HAP-1 (cell line): ENCODE data around the gene CLEC20A.

Source experiments
- DNase-seq, 2 experiments: peaks; one replicate each; pipeline ENCODE4 v3.0.0-alpha.2; 2016 to 2020; ENCODE audit warnings: low spot score in 2 of 2
- H3K27me3 ChIP-seq: fragments of 250-450 bp; sonication (Bioruptor Pico); 2 replicates; pipeline ENCODE4 v1.5.1; 2020; ENCODE audit warnings: low read depth, mild to moderate bottlenecking, moderate library complexity
- H3K36me3 ChIP-seq: fragments of 250-450 bp; sonication (Bioruptor Pico); replicated peaks from 2 replicates; pipeline ENCODE4 v1.5.1; 2020; ENCODE audit warnings: mild to moderate bottlenecking
- H3K4me1 ChIP-seq: fragments of 250-450 bp; sonication (Bioruptor Pico); 2 replicates; pipeline ENCODE4 v1.5.1; 2020; ENCODE audit warnings: mild to moderate bottlenecking
- H3K4me3 ChIP-seq: fragments of 250-450 bp; sonication (Bioruptor Pico); 2 replicates; pipeline ENCODE4 v1.5.1; 2020; ENCODE audit warnings: mild to moderate bottlenecking, moderate library complexity
- H3K9me3 ChIP-seq: fragments of 250-450 bp; sonication (Bioruptor Pico); 2 replicates; pipeline ENCODE4 v1.5.1; 2020; ENCODE audit warnings: mild to moderate bottlenecking, moderate library complexity
- in situ Hi-C: fragments of 300-500 bp; cut with MboI; formaldehyde crosslinking; loops from 3 replicates; pipeline ENCODE4 v1.14.3; 2020; ENCODE audit warnings: low sequenced_read_pairs, inconsistent platforms, mixed read lengths

The CLEC20A gene

GRCh38 chr1:178464566-178464965 is 32.2 kb downstream of the CLEC20A start:
- no peak for DNase-seq
- Histone ChIP-seq H3K36me3 (peaks cover 7% of the 10 kb centered on the region; the same call in 1 of the 2 replicates), H3K27me3 (no peaks in the 10 kb centered on the region), H3K4me1 (peaks cover 21% of the 10 kb centered on the region), H3K4me3 (no peak overlapping the region), H3K9me3 (no peaks in the 10 kb centered on the region)
- in situ Hi-C loops, result no loop called here

- no peaks in the 10 kb centered on the region for H3K9me3 ChIP-seq
- H3K27me3 ChIP-seq, result no peaks in the 10 kb centered on the region
- H3K4me3 ChIP-seq, result no peak overlapping the region
- H3K4me1 ChIP-seq, result peaks cover 21% of the 10 kb centered on the region
- in situ Hi-C loops, result no loop called here
- peaks cover 7% of the 10 kb centered on the region; the same call in 1 of the 2 replicates for H3K36me3 ChIP-seq
- DNase-seq, result no peak
Observed at GRCh38 chr1:178464141-178464540, 32.6 kb downstream of the CLEC20A start.

- no peaks in the 10 kb centered on the region for H3K9me3 ChIP-seq
- H3K4me3 ChIP-seq, result no peak overlapping the region
- H3K4me1 ChIP-seq, result peaks cover 21% of the 10 kb centered on the region
- in situ Hi-C loops, result no loop called here
- peak; percentile 35 to 79 for DNase-seq
- no peaks in the 10 kb centered on the region for H3K27me3 ChIP-seq
- H3K36me3 ChIP-seq, result no peaks in the 10 kb centered on the region
Observed at GRCh38 chr1:178461701-178462100, 35.1 kb downstream of the CLEC20A start.

GRCh38 chr1:178461104-178461503 is 35.7 kb downstream of the CLEC20A start:
- DNase-seq, result peak; percentile 51 to 95
- Histone ChIP-seq H3K9me3 (no peaks in the 10 kb centered on the region), H3K4me3 (no peak overlapping the region), H3K27me3 (no peaks in the 10 kb centered on the region), H3K36me3 (no peaks in the 10 kb centered on the region), H3K4me1 (peaks cover 21% of the 10 kb centered on the region)
- in situ Hi-C loops, result no loop called here

- no peaks in the 10 kb centered on the region for H3K9me3 ChIP-seq
- H3K4me1 ChIP-seq, result peaks cover 21% of the 10 kb centered on the region
- H3K27me3 ChIP-seq, result no peaks in the 10 kb centered on the region
- in situ Hi-C loops, result no loop called here
- no peaks in the 10 kb centered on the region for H3K36me3 ChIP-seq
- no peak for DNase-seq
- H3K4me3 ChIP-seq, result no peak overlapping the region
Observed at GRCh38 chr1:178458203-178458602, 38.6 kb downstream of the CLEC20A start.

- Histone ChIP-seq H3K4me3 (no peak overlapping the region), H3K9me3 (no peaks in the 10 kb centered on the region), H3K36me3 (no peaks in the 10 kb centered on the region), H3K27me3 (no peaks in the 10 kb centered on the region), H3K4me1 (peaks cover 21% of the 10 kb centered on the region)
- in situ Hi-C loops, result no loop called here
- no peak for DNase-seq
Observed at GRCh38 chr1:178457651-178458050, 39.1 kb downstream of the CLEC20A start.

- in situ Hi-C loops, result no loop called here
- H3K4me3 ChIP-seq, result no peak overlapping the region
- no peak for DNase-seq
- H3K36me3 ChIP-seq, result no peaks in the 10 kb centered on the region
- peaks cover 14% of the 10 kb centered on the region for H3K4me1 ChIP-seq
- no peaks in the 10 kb centered on the region for H3K9me3 ChIP-seq
- no peaks in the 10 kb centered on the region for H3K27me3 ChIP-seq
Observed at GRCh38 chr1:178456472-178456871, 40.3 kb downstream of the CLEC20A start.

GRCh38 chr1:178452013-178452412 is 44.8 kb downstream of the CLEC20A start:
- no peaks in the 10 kb centered on the region for H3K36me3 ChIP-seq
- no peak for DNase-seq
- peaks cover 6% of the 10 kb centered on the region for H3K4me1 ChIP-seq
- no peaks in the 10 kb centered on the region for H3K9me3 ChIP-seq
- no peaks in the 10 kb centered on the region for H3K27me3 ChIP-seq
- no peak overlapping the region for H3K4me3 ChIP-seq
- in situ Hi-C loops, result no loop called here

GRCh38 chr1:178451529-178451928 is 45.2 kb downstream of the CLEC20A start:
- DNase-seq, result no peak
- no peak overlapping the region for H3K4me3 ChIP-seq
- in situ Hi-C loops, result no loop called here
- H3K27me3 ChIP-seq, result no peaks in the 10 kb centered on the region
- peaks cover 6% of the 10 kb centered on the region for H3K4me1 ChIP-seq
- H3K36me3 ChIP-seq, result no peaks in the 10 kb centered on the region
- no peaks in the 10 kb centered on the region for H3K9me3 ChIP-seq

- H3K36me3 ChIP-seq, result no peaks in the 10 kb centered on the region
- H3K4me1 ChIP-seq, result peaks cover 6% of the 10 kb centered on the region
- DNase-seq, result no peak
- H3K4me3 ChIP-seq, result no peak overlapping the region
- no peaks in the 10 kb centered on the region for H3K27me3 ChIP-seq
- no peaks in the 10 kb centered on the region for H3K9me3 ChIP-seq
- in situ Hi-C loops, result no loop called here
Observed at GRCh38 chr1:178450871-178451270, 45.9 kb downstream of the CLEC20A start.

- no peak for DNase-seq
- H3K4me1 ChIP-seq, result peaks cover 12% of the 10 kb centered on the region
- no peak overlapping the region for H3K4me3 ChIP-seq
- H3K27me3 ChIP-seq, result no peaks in the 10 kb centered on the region
- in situ Hi-C loops, result no loop called here
- H3K9me3 ChIP-seq, result no peaks in the 10 kb centered on the region
- H3K36me3 ChIP-seq, result no peaks in the 10 kb centered on the region; the same call in 1 of the 2 replicates
Observed at GRCh38 chr1:178442925-178443324, 53.8 kb downstream of the CLEC20A start.

GRCh38 chr1:178438432-178438831 is 58.3 kb downstream of the CLEC20A start:
- peak in 1 of 2 experiments; percentile 82 for DNase-seq
- Histone ChIP-seq H3K4me1 (peaks cover 16% of the 10 kb centered on the region), H3K27me3 (no peaks in the 10 kb centered on the region), H3K36me3 (no peaks in the 10 kb centered on the region; the same call in 1 of the 2 replicates), H3K4me3 (no peak overlapping the region), H3K9me3 (no peaks in the 10 kb centered on the region)
- in situ Hi-C loops, result no loop called here

GRCh38 chr1:178436899-178437298 is 59.9 kb downstream of the CLEC20A start:
- no peaks in the 10 kb centered on the region; the same call in 1 of the 2 replicates for H3K36me3 ChIP-seq
- no peaks in the 10 kb centered on the region for H3K27me3 ChIP-seq
- no peaks in the 10 kb centered on the region for H3K9me3 ChIP-seq
- no peak for DNase-seq
- in situ Hi-C loops, result no loop called here
- peaks cover 16% of the 10 kb centered on the region for H3K4me1 ChIP-seq
- H3K4me3 ChIP-seq, result no peak overlapping the region

- DNase-seq, result no peak
- peaks cover 16% of the 10 kb centered on the region for H3K4me1 ChIP-seq
- no peaks in the 10 kb centered on the region for H3K9me3 ChIP-seq
- H3K27me3 ChIP-seq, result no peaks in the 10 kb centered on the region
- in situ Hi-C loops, result no loop called here
- H3K4me3 ChIP-seq, result no peak overlapping the region
- H3K36me3 ChIP-seq, result no peaks in the 10 kb centered on the region
Observed at GRCh38 chr1:178434899-178435435, 61.8 kb downstream of the CLEC20A start.

GRCh38 chr1:178434360-178434759 is 62.4 kb downstream of the CLEC20A start:
- no peaks in the 10 kb centered on the region for H3K27me3 ChIP-seq
- in situ Hi-C loops, result no loop called here
- no peaks in the 10 kb centered on the region for H3K36me3 ChIP-seq
- H3K9me3 ChIP-seq, result no peaks in the 10 kb centered on the region
- no peak for DNase-seq
- H3K4me3 ChIP-seq, result no peak overlapping the region
- peaks cover 16% of the 10 kb centered on the region for H3K4me1 ChIP-seq
